D721Med (cell line): Measurements from ENCODE around the gene TTC33.

ENCODE experiments used
- DNase-seq: peaks from one replicate; pipeline ENCODE4 v3.0.0; 2011; ENCODE audit warnings: low spot score; ENCODE audit not compliant: insufficient read length
- FAIRE-seq: peaks from 2 replicates; lab custom pipeline; 2011; peaks lifted over from hg19 to GRCh38; lab: Jason Lieb, UNC
- TF ChIP-seq, protein P1 (sequence below): IDR thresholded peaks from 2 replicates; pipeline ENCODE4 v1.5.1; 2012; ENCODE audit warnings: mild to moderate bottlenecking, control low read depth; ENCODE audit not compliant: insufficient read depth; ENCODE audit errors: missing control alignments

TTC33 gene

DNA sequence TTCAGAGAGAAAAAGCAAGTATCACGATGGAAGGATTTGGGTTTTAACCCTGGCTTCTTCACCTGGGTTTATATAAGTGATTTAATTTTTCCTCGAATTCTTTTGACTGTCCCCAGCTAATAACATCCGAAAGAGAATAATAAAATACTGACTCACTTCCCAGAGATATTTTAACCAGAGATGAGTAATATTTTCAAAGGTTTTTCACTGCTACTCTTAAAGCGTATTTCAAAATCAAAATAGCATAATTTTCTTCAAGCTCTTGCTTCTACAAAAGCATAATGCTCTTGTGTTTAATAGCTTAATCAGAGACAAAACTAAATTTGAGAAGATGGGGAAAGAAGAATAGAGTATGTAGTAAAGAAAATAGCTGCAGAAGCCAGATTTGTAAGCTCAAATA, 291.2 kb downstream of the TTC33 start:
- TF ChIP-seq, protein P1, sequence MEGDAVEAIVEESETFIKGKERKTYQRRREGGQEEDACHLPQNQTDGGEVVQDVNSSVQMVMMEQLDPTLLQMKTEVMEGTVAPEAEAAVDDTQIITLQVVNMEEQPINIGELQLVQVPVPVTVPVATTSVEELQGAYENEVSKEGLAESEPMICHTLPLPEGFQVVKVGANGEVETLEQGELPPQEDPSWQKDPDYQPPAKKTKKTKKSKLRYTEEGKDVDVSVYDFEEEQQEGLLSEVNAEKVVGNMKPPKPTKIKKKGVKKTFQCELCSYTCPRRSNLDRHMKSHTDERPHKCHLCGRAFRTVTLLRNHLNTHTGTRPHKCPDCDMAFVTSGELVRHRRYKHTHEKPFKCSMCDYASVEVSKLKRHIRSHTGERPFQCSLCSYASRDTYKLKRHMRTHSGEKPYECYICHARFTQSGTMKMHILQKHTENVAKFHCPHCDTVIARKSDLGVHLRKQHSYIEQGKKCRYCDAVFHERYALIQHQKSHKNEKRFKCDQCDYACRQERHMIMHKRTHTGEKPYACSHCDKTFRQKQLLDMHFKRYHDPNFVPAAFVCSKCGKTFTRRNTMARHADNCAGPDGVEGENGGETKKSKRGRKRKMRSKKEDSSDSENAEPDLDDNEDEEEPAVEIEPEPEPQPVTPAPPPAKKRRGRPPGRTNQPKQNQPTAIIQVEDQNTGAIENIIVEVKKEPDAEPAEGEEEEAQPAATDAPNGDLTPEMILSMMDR, result no peak
- no peak for DNase-seq
- no peak for FAIRE-seq
